SK-N-MC (cell line): ENCODE data around the gene NLRC3.

Source experiments
- EZH2 ChIP-seq: fragments of 200-600 bp; sonication (generic); IDR thresholded peaks from one replicate; pipeline ENCODE4 v1.6.1; 2017; ENCODE audit warnings: antibody characterized with exemption
- POLR2AphosphoS5 ChIP-seq: IDR thresholded peaks from 2 replicates; pipeline ENCODE4 v1.6.1; 2012; ENCODE audit warnings: mild to moderate bottlenecking, low read depth, low read length, borderline replicate concordance

- TF ChIP-seq EZH2 (no peak), POLR2AphosphoS5 (no peak)
Measured at GRCh38 chr16:3564130-3564888, 12.9 kb downstream of the NLRC3 start.
